ENCODE results near the gene MEOX2. TPM values are rescaled to one million over a fixed set of nuclear protein-coding genes. Genes with fewer than 3 reads are reported as not detected.

MEOX2 gene
- total and polyA plus RNA-seq, 2 of the 8 experiments (the other 6 are each of a cell fraction or from before 2014, with no cell fraction given): 0.05 to 0.19 TPM

DNA sequence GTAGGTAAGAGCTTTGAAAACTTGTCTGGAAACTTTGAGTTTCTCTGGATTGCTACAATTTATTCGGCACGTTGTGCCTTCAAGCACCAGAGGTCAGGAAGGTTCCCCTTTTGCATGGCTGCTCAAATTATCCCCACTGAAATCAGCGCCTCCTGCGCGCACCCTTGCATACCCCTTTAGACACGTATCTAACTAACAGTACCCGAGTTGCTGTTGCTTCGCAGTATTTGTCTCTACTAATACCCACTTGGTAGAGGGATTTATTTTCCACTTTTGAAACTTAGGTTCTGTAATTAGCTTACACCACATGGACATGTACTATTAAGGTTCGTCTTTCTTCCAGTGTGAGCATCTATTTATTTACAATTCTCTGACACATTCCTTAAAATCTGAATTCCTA lies 1.6 kb downstream of the MEOX2 start:
- Histone ChIP-seq H4K8ac (ENCODE audit: extremely low read depth, insufficient read depth, low read length) (no peak overlapping the region), H3K14ac (ENCODE audit: insufficient read length) (no peak overlapping the region), H4K5ac (ENCODE audit: insufficient read length, low read depth, low read length) (no peak overlapping the region), H3K9me3 (ENCODE audit: insufficient read depth in 2 of 2, low read depth in 1 of 2, low read length in 1 of 2) (no peaks in the 10 kb centered on the region), H3K27me3 (replicated peaks in 1 of 4; ENCODE audit: control insufficient read depth in 3 of 4, extremely low read depth in 1 of 4, insufficient read depth in 3 of 4, low read length in 3 of 4) (peaks cover 22 to 50% (median 43%) of the 10 kb centered on the region in 4 experiments), H3K23me2 (ENCODE audit: low read depth, low read length) (peaks cover 20% of the 10 kb centered on the region; the same call in 1 of the 2 replicates), H3K56ac (replicated peaks; ENCODE audit: insufficient read length, low read depth, low read length) (no peak overlapping the region), H4K91ac (replicated peaks; ENCODE audit: insufficient read length, low read length) (no peak overlapping the region), H2BK5ac (ENCODE audit: low read depth, low read length) (no peak overlapping the region), H3K9ac (replicated peaks in 1 of 4; ENCODE audit: extremely low read depth in 1 of 4, low read depth in 3 of 4, low read length in 3 of 4) (no peak overlapping the region), H3K79me1 (ENCODE audit: low read depth, low read length) (no peaks in the 10 kb centered on the region), H3K79me2 (ENCODE audit: control insufficient read depth in 1 of 2, insufficient read depth in 2 of 2, low read length in 2 of 2) (no peaks in the 10 kb centered on the region), H3K4ac (replicated peaks; ENCODE audit: insufficient read length, low read depth, low read length) (no peak overlapping the region), H2BK20ac (ENCODE audit: low read length) (no peak overlapping the region), H2BK120ac (replicated peaks; ENCODE audit: low read depth, low read length) (no peak overlapping the region), H3K27ac (ENCODE audit: low read depth, low read length) (no peak overlapping the region), H2BK12ac (ENCODE audit: low read depth, low read length) (no peak overlapping the region), H3K4me1 (replicated peaks in 1 of 4; ENCODE audit: control insufficient read depth in 3 of 4, insufficient read depth in 4 of 4, low read length in 3 of 4) (peaks cover 0 to 25% (median 9%) of the 10 kb centered on the region in 4 experiments; a peak in 6 of 7 replicates), H3K4me2 (ENCODE audit: insufficient read depth in 1 of 2, low read depth in 2 of 2, low read length in 2 of 2) (peak overlapping the region; percentile 77 to 97), H2BK15ac (ENCODE audit: low read length) (no peak overlapping the region), H4K20me1 (replicated peaks in 1 of 2; ENCODE audit: control insufficient read depth in 1 of 2, insufficient read depth in 2 of 2, low read length in 2 of 2) (peaks cover 0 to 1% of the 10 kb centered on the region in 2 experiments), H3K23ac (ENCODE audit: insufficient read length) (no peak overlapping the region), H2AFZ (ENCODE audit: low read length) (no peak overlapping the region), H3K36me3 (ENCODE audit: control insufficient read depth in 2 of 4, insufficient read depth in 4 of 4, low read length in 3 of 4) (no peaks in the 10 kb centered on the region), H3K4me3 (ENCODE audit: extremely low read depth in 1 of 4, insufficient read depth in 2 of 4, low read depth in 3 of 4, low read length in 4 of 4) (peak overlapping the region in 1 of 4 experiments; percentile 67; a peak in 4 of 8 replicates), H2AK5ac (ENCODE audit: low read depth, low read length) (no peak overlapping the region), H3K18ac (ENCODE audit: extremely low read depth, low read length) (no peak overlapping the region)
- 36% methylated on average over 9 of the region's 9 CpGs; no CpG with 5 or more reads in 1 of the 2 experiments for WGBS, 2 experiments (ENCODE audit: extremely low coverage in 1 of 2, insufficient coverage in 1 of 2, insufficient read length in 1 of 2, insufficient replicate concordance in 2 of 2, low coverage in 1 of 2, low lambda C conversion rate in 2 of 2, missing lambda C conversion rate in 1 of 2)
- FAIRE-seq (no peak), DNase-seq (ENCODE audit: low read depth in 1 of 2, low spot score in 2 of 2) (no peak)
- ChIA-PET CTCF (ENCODE audit: partially characterized antibody) (interaction anchor here (0.6 to 1.4 kb wide), 5 partner anchors 25 to 349 kb away, joined by 3 to 5 read pairs (median 3); no protein-coding TSS in a partner anchor), POLR2A (ENCODE audit: partially characterized antibody) (no interaction called here)
- peak; percentile 16 to 32; a peak in 2 of 4 replicates for TF ChIP-seq RAD21 (IDR thresholded peaks at IDR 0.05 in 1 of 2, conservative IDR thresholded peaks at IDR 0.05 in 1 of 2; ENCODE audit: low read depth in 2 of 2, low read length in 2 of 2)
- no peak for TF ChIP-seq RXRA (IDR thresholded peaks at IDR 0.05; ENCODE audit: insufficient read depth, low read depth, low read length)
- TF ChIP-seq SIN3A (conservative IDR thresholded peaks at IDR 0.05 in 1 of 2, IDR thresholded peaks at IDR 0.05 in 1 of 2; ENCODE audit: low read depth in 1 of 2, low read length in 2 of 2): no peak

Data from H1 (cell line).